ENCODE data around the gene FOXO1.

- TF ChIP-seq, protein P1, sequence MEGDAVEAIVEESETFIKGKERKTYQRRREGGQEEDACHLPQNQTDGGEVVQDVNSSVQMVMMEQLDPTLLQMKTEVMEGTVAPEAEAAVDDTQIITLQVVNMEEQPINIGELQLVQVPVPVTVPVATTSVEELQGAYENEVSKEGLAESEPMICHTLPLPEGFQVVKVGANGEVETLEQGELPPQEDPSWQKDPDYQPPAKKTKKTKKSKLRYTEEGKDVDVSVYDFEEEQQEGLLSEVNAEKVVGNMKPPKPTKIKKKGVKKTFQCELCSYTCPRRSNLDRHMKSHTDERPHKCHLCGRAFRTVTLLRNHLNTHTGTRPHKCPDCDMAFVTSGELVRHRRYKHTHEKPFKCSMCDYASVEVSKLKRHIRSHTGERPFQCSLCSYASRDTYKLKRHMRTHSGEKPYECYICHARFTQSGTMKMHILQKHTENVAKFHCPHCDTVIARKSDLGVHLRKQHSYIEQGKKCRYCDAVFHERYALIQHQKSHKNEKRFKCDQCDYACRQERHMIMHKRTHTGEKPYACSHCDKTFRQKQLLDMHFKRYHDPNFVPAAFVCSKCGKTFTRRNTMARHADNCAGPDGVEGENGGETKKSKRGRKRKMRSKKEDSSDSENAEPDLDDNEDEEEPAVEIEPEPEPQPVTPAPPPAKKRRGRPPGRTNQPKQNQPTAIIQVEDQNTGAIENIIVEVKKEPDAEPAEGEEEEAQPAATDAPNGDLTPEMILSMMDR (IDR thresholded peaks at IDR 0.05; ENCODE audit: low read depth, low read length), result no peak
- TF ChIP-seq POLR2A (IDR thresholded peaks at IDR 0.05; ENCODE audit: extremely low read depth, insufficient read length), result no peak
Measured at GRCh38 chr13:40660141-40660664, 6.2 kb downstream of the FOXO1 start.
